Small intestine (tissue), 7 donors: ENCODE measurements around the gene RASSF6. TPM values are rescaled to one million over a fixed set of nuclear protein-coding genes. Genes with fewer than 3 reads are reported as not detected.
"Not testable (repeated sequence)": the region's sequence is repeated elsewhere in the genome, so short reads cannot be mapped to it uniquely, and the experiment has no call there.

ENCODE experiments used
- DNase-seq, 2 donors: peaks; one replicate each; pipeline versions ENCODE4 v3.0.0 to v3.0.0-alpha.2; 2013
- FAIRE-seq: peaks from 2 replicates; lab custom pipeline; 2012; peaks lifted over from hg19 to GRCh38; lab: Jason Lieb, UNC
- H3K27ac ChIP-seq, 3 donors: one replicate each; pipeline ENCODE4 v1.5.1; 2013; ENCODE audit warnings: low read length in 2 of 3, mild to moderate bottlenecking in 2 of 3, control low read depth in 1 of 3, inconsistent platforms in 1 of 3, low read depth in 1 of 3, moderate library complexity in 1 of 3
- H3K27me3 ChIP-seq, 3 donors: one replicate each; pipeline ENCODE4 v1.6.1; 2013; ENCODE audit warnings: low read length in 3 of 3, inconsistent platforms in 1 of 3; ENCODE audit not compliant: control insufficient read depth in 3 of 3, insufficient read depth in 3 of 3
- H3K36me3 ChIP-seq, 3 donors: one replicate each; pipeline ENCODE4 v1.6.1; 2013; ENCODE audit warnings: low read length in 3 of 3, inconsistent platforms in 1 of 3, low read depth in 1 of 3, mild to moderate bottlenecking in 1 of 3, moderate library complexity in 1 of 3; ENCODE audit not compliant: control insufficient read depth in 3 of 3, insufficient read depth in 2 of 3
- H3K4me1 ChIP-seq, 3 donors: one replicate each; pipeline ENCODE4 v1.6.1; 2013; ENCODE audit warnings: low read length in 2 of 3, inconsistent platforms in 1 of 3, low read depth in 1 of 3, mild to moderate bottlenecking in 1 of 3, moderate library complexity in 1 of 3; ENCODE audit not compliant: control insufficient read depth in 3 of 3, insufficient read depth in 2 of 3
- H3K4me3 ChIP-seq, 3 donors: one replicate each; pipeline ENCODE4 v1.5.1; 2013; ENCODE audit warnings: low read length in 3 of 3, control low read depth in 1 of 3, inconsistent platforms in 1 of 3, low read depth in 1 of 3, mild to moderate bottlenecking in 1 of 3, moderate library complexity in 1 of 3
- H3K9me3 ChIP-seq, 2 donors: one replicate each; pipeline ENCODE4 v1.6.1; 2013; ENCODE audit warnings: low read depth in 1 of 2, low read length in 1 of 2; ENCODE audit not compliant: control insufficient read depth in 2 of 2, insufficient read depth in 1 of 2
- whole genome bisulfite sequencing, 3 donors: extraction: QIAGEN DNeasy Blood & Tissue Kit; methylation state at CpG; one replicate each; pipeline ENCODE4 v1.1.7; 2013; 5-methylcytosine and 5-hydroxymethylcytosine counted together
- polyA plus RNA-seq, 4 donors: library from polyadenylated mRNA; stranded (reverse) in 3 of 4; unstranded in 1 of 4; fragments of 200-250 nt in 3 of 4; fragments of 120-200 nt in 1 of 4; gene quantifications; one replicate each; pipeline versions ENCODE4 v1.2.1 to v1.2.3, GENCODE V29; 2013
- donor health status: healthy with polysubstance abuse.
- donor health status: control.
- donor health status: control.
- donor health status: Bipolar disorder and iron deficiency.
- donor health status: healthy.

The RASSF6 gene
- polyA plus RNA-seq, 4 donors: 4.1 to 18.2 (median 15.5) TPM

DNA sequence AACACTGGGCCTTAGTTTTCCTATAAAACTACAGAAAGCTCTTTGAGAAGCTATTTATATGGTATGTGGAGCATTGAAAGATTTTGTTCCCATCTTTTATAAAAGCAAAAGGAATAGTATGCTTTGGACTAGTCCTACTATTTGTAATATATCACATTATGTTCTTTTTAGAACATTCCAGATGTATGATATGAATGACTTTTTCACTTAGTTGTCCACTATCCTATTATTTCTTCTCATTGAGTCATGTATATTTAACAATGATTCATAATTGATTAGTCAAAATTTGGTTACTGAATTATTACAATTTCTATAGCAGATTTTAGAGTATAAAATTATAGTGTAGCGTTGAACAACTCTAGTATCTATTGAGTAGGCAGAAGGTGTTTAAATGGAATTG, 34.2 kb downstream of the RASSF6 start:
- peaks cover 0 to 14% (median 1%) of the 10 kb centered on the region in 3 donors for H3K4me1 ChIP-seq
- 89 to 100% (median 92%) methylated on average over 1 of the region's 1 CpG for WGBS, 3 donors
- no peaks in the 10 kb centered on the region for H3K9me3 ChIP-seq
- FAIRE-seq (no peak), DNase-seq (no peak)
- H3K27ac ChIP-seq: no peak overlapping the region
- peaks cover 0 to 2% (median 0%) of the 10 kb centered on the region in 3 donors for H3K27me3 ChIP-seq
- H3K36me3 ChIP-seq: peaks cover 0 to 5% (median 4%) of the 10 kb centered on the region in 3 donors
- no peak overlapping the region for H3K4me3 ChIP-seq

GRCh38 chr4:73585345-73585744, 34.9 kb downstream of the RASSF6 start:
- no peak for FAIRE-seq

DNA sequence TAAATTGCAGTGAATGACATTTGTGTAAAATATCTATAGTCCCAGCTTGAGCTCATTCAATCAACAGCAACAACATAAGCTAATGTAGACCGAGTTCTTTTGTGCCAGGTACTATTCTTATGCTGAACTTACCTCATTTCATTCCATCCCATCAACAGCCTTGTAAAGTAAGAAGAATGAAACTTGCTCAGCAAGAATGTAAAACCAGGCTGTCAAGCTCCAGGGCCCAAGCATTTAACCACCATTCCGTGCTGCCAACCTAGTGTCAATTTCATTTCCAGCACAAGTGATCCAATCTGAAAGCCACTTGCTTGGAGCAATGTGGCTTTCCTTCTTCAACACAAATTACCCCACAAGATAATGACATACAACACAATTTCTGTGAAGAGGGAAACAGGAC, 36.6 kb downstream of the RASSF6 start:
- no peaks in the 10 kb centered on the region for H3K9me3 ChIP-seq
- DNase-seq (no peak), FAIRE-seq (no peak)
- WGBS, 3 donors: 76 to 94% (median 83%) methylated on average over 2 of the region's 2 CpGs
- H3K27me3 ChIP-seq: peaks cover 0 to 2% (median 0%) of the 10 kb centered on the region in 3 donors
- no peaks in the 10 kb centered on the region for H3K4me1 ChIP-seq
- no peak overlapping the region for H3K4me3 ChIP-seq
- peaks cover 0 to 5% (median 4%) of the 10 kb centered on the region in 3 donors for H3K36me3 ChIP-seq
- no peak overlapping the region for H3K27ac ChIP-seq

More at GRCh38 chr4:73585345-73585744, 34.9 kb downstream of the RASSF6 start:
- DNase-seq: no peak
- Histone ChIP-seq H3K4me1 (peaks cover 0 to 10% (median 0%) of the 10 kb centered on the region in 3 donors), H3K9me3 (no peaks in the 10 kb centered on the region), H3K27ac (no peak overlapping the region), H3K27me3 (peaks cover 0 to 2% (median 0%) of the 10 kb centered on the region in 3 donors), H3K36me3 (peaks cover 0 to 5% (median 4%) of the 10 kb centered on the region in 3 donors), H3K4me3 (no peak overlapping the region)

- H3K36me3 ChIP-seq: peaks cover 0 to 4% (median 2%) of the 10 kb centered on the region in 3 donors
- no peaks in the 10 kb centered on the region for H3K9me3 ChIP-seq
- no peak overlapping the region for H3K27ac ChIP-seq
- no peaks in the 10 kb centered on the region for H3K4me1 ChIP-seq
- no peak overlapping the region for H3K4me3 ChIP-seq
- H3K27me3 ChIP-seq: no peaks in the 10 kb centered on the region
- DNase-seq (no peak), FAIRE-seq (no peak)
Observed at GRCh38 chr4:73577371-73577770, 42.9 kb downstream of the RASSF6 start.

DNA sequence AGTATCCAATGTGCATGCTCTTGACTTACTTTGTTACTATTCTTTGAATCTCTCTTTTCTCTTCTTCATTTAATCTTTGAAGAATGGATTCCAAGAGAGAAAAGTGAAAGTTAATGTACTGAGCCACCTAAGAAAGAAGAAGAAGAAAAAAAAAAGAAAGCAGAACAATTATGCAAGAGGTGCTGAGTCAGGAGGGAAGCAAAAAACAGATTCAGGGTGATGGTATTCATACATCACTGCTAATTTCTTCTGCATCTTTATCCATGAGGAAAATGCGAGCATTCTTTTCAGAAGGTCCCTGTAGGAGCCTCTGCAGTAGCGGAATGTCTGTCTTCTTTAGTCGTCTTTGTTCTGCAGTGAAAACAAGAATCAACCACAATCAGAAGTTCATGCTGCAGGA, 43.9 kb downstream of the RASSF6 start:
- Histone ChIP-seq H3K36me3 (peaks cover 0 to 4% (median 2%) of the 10 kb centered on the region in 3 donors), H3K4me1 (no peaks in the 10 kb centered on the region), H3K27me3 (no peaks in the 10 kb centered on the region), H3K9me3 (peaks cover 0 to 3% of the 10 kb centered on the region in 2 donors), H3K27ac (no peak overlapping the region), H3K4me3 (no peak overlapping the region)
- FAIRE-seq (no peak), DNase-seq (no peak)
- 89 to 91% (median 91%) methylated on average over 3 of the region's 3 CpGs for WGBS, 3 donors

DNA sequence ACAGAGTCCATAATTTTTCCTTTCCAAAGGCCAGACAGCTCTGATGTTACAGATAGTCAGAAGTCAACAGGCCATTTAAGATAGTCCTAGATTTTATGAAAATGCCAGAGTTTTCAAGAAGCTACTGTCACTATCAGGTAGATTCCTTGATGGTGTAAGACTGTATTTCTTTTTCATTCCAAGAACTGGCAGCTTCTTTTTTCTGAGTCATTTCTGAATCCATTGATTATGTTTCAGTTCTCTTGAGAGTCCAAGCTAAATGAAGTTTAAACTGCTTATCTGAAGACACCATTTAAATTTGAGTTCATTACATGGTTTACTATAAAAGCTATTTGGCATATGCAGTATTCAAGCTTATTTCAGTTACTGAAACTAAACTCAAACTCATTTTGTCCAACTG, 44.6 kb downstream of the RASSF6 start:
- Histone ChIP-seq H3K9me3 (peaks cover 0 to 3% of the 10 kb centered on the region in 2 donors), H3K4me3 (no peak overlapping the region), H3K27me3 (no peaks in the 10 kb centered on the region), H3K27ac (no peak overlapping the region), H3K36me3 (peaks cover 0 to 2% (median 2%) of the 10 kb centered on the region in 3 donors), H3K4me1 (no peaks in the 10 kb centered on the region)
- peak; percentile 33 for FAIRE-seq
- no peak for DNase-seq

GRCh38 chr4:73573794-73574528, 46.3 kb downstream of the RASSF6 start:
- Histone ChIP-seq H3K36me3 (peaks cover 0 to 2% (median 2%) of the 10 kb centered on the region in 3 donors), H3K27ac (no peak overlapping the region), H3K9me3 (peaks cover 0 to 3% of the 10 kb centered on the region in 2 donors), H3K4me3 (no peak overlapping the region), H3K4me1 (no peaks in the 10 kb centered on the region), H3K27me3 (no peaks in the 10 kb centered on the region)
- no peak for FAIRE-seq
- WGBS, 3 donors: 60 to 65% (median 65%) methylated on average over 8 of the region's 8 CpGs
- peak; percentile 70 to 84 for DNase-seq

- H3K9me3 ChIP-seq, H3K27me3 ChIP-seq, DNase-seq, H3K36me3 ChIP-seq, FAIRE-seq, H3K4me3 ChIP-seq, H3K4me1 ChIP-seq, H3K27ac ChIP-seq: not testable (repeated sequence)
- 90 to 94% (median 94%) methylated on average over 6 to 11 of the region's 11 CpGs for WGBS, 3 donors
Observed at GRCh38 chr4:73550865-73551264, 69.4 kb downstream of the RASSF6 start.
